GM18868 (cell line): ENCODE results near the gene ATP23.

Experiments used
- ATAC-seq: cut with Tn5 transposase; IDR thresholded peaks from one replicate; pipeline ENCODE4 v1.9.1; 2021; ENCODE audit warnings: mild to moderate bottlenecking, moderate library complexity; ENCODE audit not compliant: unreplicated experiment

ATP23 gene

GRCh38 chr12:57907281-57907680, 34.1 kb upstream of the ATP23 start:
- no peak for ATAC-seq

- no peak for ATAC-seq
Measured at GRCh38 chr12:57908511-57908910, 32.9 kb upstream of the ATP23 start.

- ATAC-seq: no peak
Measured at GRCh38 chr12:57909056-57909455, 32.3 kb upstream of the ATP23 start.

- ATAC-seq: no peak
Measured at GRCh38 chr12:57909611-57910010, 31.8 kb upstream of the ATP23 start.

- ATAC-seq: no peak
Measured at GRCh38 chr12:57918147-57918546, 23.2 kb upstream of the ATP23 start.

- no peak for ATAC-seq
Measured at GRCh38 chr12:57927086-57927485, 14.3 kb upstream of the ATP23 start.

GRCh38 chr12:57929092-57929830, 12.1 kb upstream of the ATP23 start:
- no peak for ATAC-seq

GRCh38 chr12:57934819-57935218, 6.5 kb upstream of the ATP23 start:
- ATAC-seq: no peak

GRCh38 chr12:57935331-57935730, 6.0 kb upstream of the ATP23 start:
- no peak for ATAC-seq

GRCh38 chr12:57935839-57936512, 5.4 kb upstream of the ATP23 start:
- ATAC-seq: peak; percentile 99

GRCh38 chr12:57936513-57936883, 4.9 kb upstream of the ATP23 start:
- ATAC-seq: no peak

GRCh38 chr12:57939291-57939690, 2.1 kb upstream of the ATP23 start:
- ATAC-seq: no peak

- no peak for ATAC-seq
Measured at GRCh38 chr12:57940052-57940914, 1.1 kb upstream of the ATP23 start.

GRCh38 chr12:57940915-57941164, 527 bp upstream of the ATP23 start:
- no peak for ATAC-seq

GRCh38 chr12:57943438-57944080, 2.2 kb downstream of the ATP23 start:
- ATAC-seq: no peak

- no peak for ATAC-seq
Measured at GRCh38 chr12:57944313-57945023, 3.1 kb downstream of the ATP23 start.

- no peak for ATAC-seq
Measured at GRCh38 chr12:57952766-57953165, 11.4 kb downstream of the ATP23 start.

GRCh38 chr12:57954768-57955167, 13.4 kb downstream of the ATP23 start:
- ATAC-seq: no peak

- ATAC-seq: no peak
Measured at GRCh38 chr12:57958061-57958657, 16.8 kb downstream of the ATP23 start.

- ATAC-seq: no peak
Measured at GRCh38 chr12:57964421-57964820, 23.1 kb downstream of the ATP23 start.
